Gastroesophageal sphincter (tissue), 4 donors: Measurements from ENCODE around the gene GRM3. TPM values are rescaled to one million over a fixed set of nuclear protein-coding genes. Genes with fewer than 3 reads are reported as not detected.

Experiments used
- ATAC-seq: fragments of 150-250 bp; one replicate; pipeline ENCODE4 v1.9.1; 2016; ENCODE audit warnings: mild to moderate bottlenecking, moderate library complexity
- H3K27ac ChIP-seq, 4 donors: fragments of 200-600 bp; sonication (generic) in 3 of 4; 1 replicate in 3 of 4; 2 replicates in 1 of 4; pipeline ENCODE4 v1.5.1; 2016 to 2019
- H3K27me3 ChIP-seq: fragments of 200-600 bp; sonication (generic); one replicate; pipeline ENCODE4 v1.5.1; 2019
- H3K36me3 ChIP-seq, 2 donors: fragments of 200-600 bp; sonication (generic); one replicate each; pipeline ENCODE4 v1.5.1; 2019; ENCODE audit warnings: control low read depth in 1 of 2
- H3K4me1 ChIP-seq, 3 donors: fragments of 200-600 bp; sonication (generic); 1 replicate in 2 of 3; 2 replicates in 1 of 3; pipeline ENCODE4 v1.5.1; 2016 to 2019; ENCODE audit warnings: control low read depth in 2 of 3
- H3K4me3 ChIP-seq, 2 donors: fragments of 200-600 bp; sonication (generic); one replicate each; pipeline ENCODE4 v1.5.1; 2019; ENCODE audit warnings: mild to moderate bottlenecking in 1 of 2, moderate library complexity in 1 of 2
- H3K9me3 ChIP-seq, 3 donors: fragments of 200-600 bp; sonication (generic); one replicate each; pipeline ENCODE4 v1.5.1; 2017 to 2019; ENCODE audit warnings: control low read depth in 2 of 3
- CTCF ChIP-seq, 4 experiments: fragments of 200-600 bp in 2 of 4; fragments of 450-650 bp in 2 of 4; sonication (generic) in 1 of 4; IDR thresholded peaks; one replicate each; pipeline ENCODE4 v1.5.1; 2017 to 2019; ENCODE audit warnings: antibody characterized with exemption in 4 of 4, mild to moderate bottlenecking in 2 of 4, moderate library complexity in 2 of 4
- EP300 ChIP-seq: sonication (generic); formaldehyde crosslinking; IDR thresholded peaks from one replicate; pipeline ENCODE4 v1.6.1; 2017; ENCODE audit warnings: antibody characterized with exemption, mild to moderate bottlenecking
- POLR2A ChIP-seq, 2 donors: fragments of 450-650 bp; IDR thresholded peaks; one replicate each; pipeline ENCODE4 v1.6.1; 2017; ENCODE audit warnings: antibody characterized with exemption in 2 of 2, mild to moderate bottlenecking in 2 of 2, moderate library complexity in 1 of 2
- POLR2AphosphoS5 ChIP-seq: sonication (generic); formaldehyde crosslinking; IDR thresholded peaks from one replicate; pipeline ENCODE4 v1.6.1; 2017; ENCODE audit warnings: antibody characterized with exemption
- WGBS, 2 donors: methylation state at CpG; one replicate each; pipeline ENCODE4 v1.1.5; 2018; ENCODE audit warnings: low coverage in 1 of 2; 5-methylcytosine and 5-hydroxymethylcytosine counted together
- total RNA-seq, 4 donors: library from RNA; depleted of rRNA; stranded (reverse); fragments of >200 nt; gene quantifications; one replicate each; pipeline ENCODE4 v1.1.0, GENCODE V29; 2016

GRM3 gene
- total RNA-seq, 4 donors from 2014 or later = not detected

DNA sequence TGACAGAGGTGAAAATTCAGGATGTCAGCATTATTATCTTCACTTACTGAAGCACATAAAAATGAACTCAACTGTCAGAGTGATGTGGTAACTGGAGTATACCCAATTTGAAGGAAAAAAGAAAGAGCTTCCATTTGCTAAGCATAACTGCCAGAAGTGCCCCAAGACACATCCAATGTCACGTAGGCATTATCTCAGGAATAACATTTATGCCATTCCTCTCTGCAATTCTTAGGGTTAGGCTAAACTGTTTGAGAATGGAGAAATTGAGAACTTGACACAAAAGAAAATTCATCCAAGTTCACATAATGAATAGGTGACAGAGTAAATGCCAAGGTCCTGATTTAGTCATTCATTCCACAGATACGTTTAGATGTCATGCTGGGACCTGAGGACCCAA is 148.6 kb downstream of the GRM3 start:
- Histone ChIP-seq H3K27me3 (no peaks in the 10 kb centered on the region), H3K4me3 (no peak overlapping the region), H3K9me3 (no peaks in the 10 kb centered on the region), H3K27ac (no peak overlapping the region), H3K36me3 (no peaks in the 10 kb centered on the region), H3K4me1 (no peaks in the 10 kb centered on the region)
- no peak for ATAC-seq
- TF ChIP-seq POLR2A (IDR thresholded peaks at IDR 0.05) (no peak), POLR2AphosphoS5 (no peak), EP300 (no peak), CTCF (IDR thresholded peaks at IDR 0.05) (no peak)
- 19 to 71% methylated on average over 1 to 2 of the region's 2 CpGs for WGBS, 2 donors

- H3K27me3 ChIP-seq = no peaks in the 10 kb centered on the region
- H3K4me3 ChIP-seq = no peak overlapping the region
- no peaks in the 10 kb centered on the region for H3K36me3 ChIP-seq
- H3K4me1 ChIP-seq = no peaks in the 10 kb centered on the region
- H3K9me3 ChIP-seq = peaks cover 0 to 8% (median 0%) of the 10 kb centered on the region in 3 donors
- TF ChIP-seq EP300 (no peak), CTCF (IDR thresholded peaks at IDR 0.05) (no peak), POLR2AphosphoS5 (no peak)
- 0 to 33% methylated on average over 1 of the region's 1 CpG for WGBS, 2 donors
- H3K27ac ChIP-seq = no peak overlapping the region
- no peak for ATAC-seq
Measured at GRCh38 chr7:86793136-86793535, 149.4 kb downstream of the GRM3 start.

DNA sequence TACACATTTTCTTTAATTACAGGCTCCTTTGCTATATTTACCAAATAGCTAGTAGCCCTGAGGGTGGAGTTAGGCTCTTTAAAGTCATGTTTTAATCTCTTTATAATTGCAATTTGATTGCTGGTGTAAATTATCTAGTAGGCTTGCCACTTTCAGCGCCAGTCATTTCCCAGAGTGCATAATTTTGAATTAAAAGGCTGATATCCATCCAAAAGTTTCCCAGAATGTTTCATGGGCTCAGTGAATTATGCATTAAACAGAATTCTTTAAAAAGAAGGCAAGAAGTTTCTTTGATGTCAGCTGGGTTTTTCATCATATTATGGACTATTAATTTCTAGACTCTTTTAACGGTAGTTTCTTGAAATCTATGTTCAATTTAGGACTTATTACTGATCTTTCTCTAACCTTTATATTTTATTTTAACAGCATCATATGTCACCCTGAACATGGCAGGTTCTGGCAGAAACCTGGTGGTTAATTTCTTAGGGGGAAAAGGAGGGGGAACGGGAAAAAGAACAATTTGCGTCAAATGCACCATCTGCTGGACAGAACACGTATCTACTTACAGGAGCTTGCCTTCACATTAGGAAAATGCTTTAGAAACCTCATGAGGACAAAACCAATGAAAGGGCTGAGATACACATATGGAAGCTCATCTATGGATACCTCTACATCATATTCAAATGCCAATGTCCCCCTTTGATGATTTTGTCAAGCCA is 171.1 kb downstream of the GRM3 start:
- WGBS, 2 donors = 28 to 37% methylated on average over 5 of the region's 5 CpGs
- TF ChIP-seq EP300 (no peak), POLR2AphosphoS5 (no peak), CTCF (IDR thresholded peaks at IDR 0.05) (no peak), POLR2A (IDR thresholded peaks at IDR 0.05) (no peak)
- H3K9me3 ChIP-seq = no peaks in the 10 kb centered on the region
- no peak overlapping the region for H3K27ac ChIP-seq
- no peak for ATAC-seq
- H3K36me3 ChIP-seq = no peaks in the 10 kb centered on the region
- H3K4me1 ChIP-seq = no peaks in the 10 kb centered on the region
- no peaks in the 10 kb centered on the region for H3K27me3 ChIP-seq
- H3K4me3 ChIP-seq = no peak overlapping the region

- ATAC-seq = no peak
- TF ChIP-seq POLR2A (IDR thresholded peaks at IDR 0.05) (no peak), CTCF (IDR thresholded peaks at IDR 0.05) (no peak), POLR2AphosphoS5 (no peak), EP300 (no peak)
- no peaks in the 10 kb centered on the region for H3K4me1 ChIP-seq
- WGBS, 2 donors = 91 to 100% methylated on average over 1 of the region's 1 CpG
- H3K36me3 ChIP-seq = no peaks in the 10 kb centered on the region
- no peaks in the 10 kb centered on the region for H3K27me3 ChIP-seq
- no peaks in the 10 kb centered on the region for H3K9me3 ChIP-seq
- no peak overlapping the region for H3K4me3 ChIP-seq
- H3K27ac ChIP-seq = no peak overlapping the region
Measured at GRCh38 chr7:86815556-86815955, 171.8 kb downstream of the GRM3 start.

DNA sequence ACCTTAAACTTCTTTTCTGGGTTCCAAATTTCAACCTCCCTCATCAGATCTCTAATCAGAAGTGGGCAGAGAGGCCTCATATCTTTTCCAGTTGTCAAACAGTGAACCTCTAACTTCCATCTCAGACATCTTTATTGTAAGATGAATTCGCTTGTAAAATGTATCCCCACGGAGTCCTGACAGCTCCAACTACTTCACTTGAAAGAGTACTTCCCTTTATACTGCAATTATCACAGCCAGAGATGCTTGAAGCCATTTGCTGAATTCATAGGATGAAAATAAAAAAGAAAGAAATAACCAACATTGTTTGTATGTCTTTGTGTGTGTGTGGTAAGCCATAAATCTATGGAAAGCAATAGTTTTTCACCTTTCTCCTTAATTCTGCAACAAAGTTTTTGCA is 175.2 kb downstream of the GRM3 start:
- 68 to 78% methylated on average over 2 of the region's 2 CpGs for WGBS, 2 donors
- TF ChIP-seq POLR2A (IDR thresholded peaks at IDR 0.05) = no peak
- H3K9me3 ChIP-seq = no peaks in the 10 kb centered on the region
- H3K4me1 ChIP-seq = no peaks in the 10 kb centered on the region
- no peak overlapping the region for H3K4me3 ChIP-seq
- H3K27me3 ChIP-seq = no peaks in the 10 kb centered on the region
- no peaks in the 10 kb centered on the region for H3K36me3 ChIP-seq
- no peak for ATAC-seq
- no peak overlapping the region for H3K27ac ChIP-seq
